ENCODE results near the gene MDGA2.

The MDGA2 gene

DNA sequence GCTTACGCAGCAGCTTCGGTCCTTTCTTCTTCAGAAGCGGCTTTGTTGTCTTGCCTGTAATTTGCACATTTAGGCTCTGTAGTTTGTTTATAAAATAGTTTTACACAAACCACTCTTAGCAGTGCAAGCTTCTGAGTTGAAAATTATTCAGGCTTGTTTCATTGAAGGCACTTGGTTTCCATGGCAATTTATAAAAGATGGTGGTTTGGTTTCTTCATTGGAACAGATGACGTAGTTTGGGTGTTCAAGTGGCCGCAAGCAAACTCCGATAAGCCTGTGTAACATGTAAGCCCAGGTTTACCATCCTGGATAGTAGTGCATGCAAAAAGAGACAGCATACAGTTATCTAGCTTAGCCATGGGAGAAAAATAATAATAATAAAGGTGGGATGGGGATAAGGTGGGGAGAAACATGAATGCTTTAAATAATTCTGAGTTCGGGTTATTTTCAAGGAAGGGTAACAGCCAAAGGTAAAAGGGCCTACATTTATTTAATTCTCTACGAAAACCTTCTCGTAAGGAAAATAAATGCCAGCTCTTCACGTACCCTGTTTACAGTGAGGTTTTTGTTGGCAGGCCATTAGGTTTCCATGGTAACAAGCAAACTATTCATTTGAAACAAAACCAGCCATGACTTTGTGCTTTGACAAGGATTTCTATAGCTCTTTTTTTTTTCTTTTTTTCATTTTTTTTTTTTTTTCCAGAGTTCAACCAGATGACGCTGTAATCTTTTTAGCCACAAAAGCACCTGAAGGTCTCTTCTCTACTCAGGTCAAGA, 834.3 kb downstream of the MDGA2 start:
- no peak for DNase-seq

DNA sequence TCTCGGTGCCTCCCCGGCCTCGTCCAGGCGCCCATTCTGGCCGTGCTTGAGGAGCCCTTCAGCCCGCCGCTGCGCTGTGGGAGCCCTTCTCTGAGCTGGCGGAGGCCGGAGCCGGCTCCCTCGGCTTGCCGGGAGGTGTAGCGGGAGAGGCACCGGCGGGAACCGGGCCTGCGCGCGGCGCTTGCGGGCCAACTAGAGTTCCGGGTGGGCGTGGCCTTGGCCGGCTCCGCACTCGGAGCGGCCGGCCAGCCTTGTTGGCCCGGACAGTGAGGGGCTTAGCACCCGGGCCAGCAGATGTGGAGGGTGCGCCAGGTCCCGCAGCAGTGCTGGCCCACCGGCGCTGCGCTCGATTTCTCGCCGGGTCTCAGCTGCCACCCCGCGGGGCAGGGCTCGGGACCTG, 855.1 kb downstream of the MDGA2 start:
- no peak for DNase-seq

DNA sequence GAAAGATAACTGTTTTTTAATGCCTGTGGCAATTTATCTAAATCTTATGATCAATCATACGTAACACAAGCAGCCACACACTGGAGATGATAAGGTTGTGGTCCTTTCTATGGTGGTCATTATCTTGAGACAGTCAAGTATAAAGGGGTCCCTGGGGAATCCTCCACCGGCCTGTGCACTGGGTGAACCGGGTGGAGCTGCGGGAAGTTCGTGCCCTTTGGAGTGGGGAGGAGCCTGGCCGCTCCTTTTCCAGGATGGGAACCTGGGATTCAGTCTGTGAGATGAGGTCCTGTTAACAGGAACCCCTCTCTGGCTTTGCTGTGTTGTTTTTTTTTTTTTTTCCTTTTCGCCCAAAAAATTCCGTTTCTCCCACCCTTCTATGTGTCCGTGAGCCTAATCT, 856.3 kb downstream of the MDGA2 start:
- DNase-seq = no peak

DNA sequence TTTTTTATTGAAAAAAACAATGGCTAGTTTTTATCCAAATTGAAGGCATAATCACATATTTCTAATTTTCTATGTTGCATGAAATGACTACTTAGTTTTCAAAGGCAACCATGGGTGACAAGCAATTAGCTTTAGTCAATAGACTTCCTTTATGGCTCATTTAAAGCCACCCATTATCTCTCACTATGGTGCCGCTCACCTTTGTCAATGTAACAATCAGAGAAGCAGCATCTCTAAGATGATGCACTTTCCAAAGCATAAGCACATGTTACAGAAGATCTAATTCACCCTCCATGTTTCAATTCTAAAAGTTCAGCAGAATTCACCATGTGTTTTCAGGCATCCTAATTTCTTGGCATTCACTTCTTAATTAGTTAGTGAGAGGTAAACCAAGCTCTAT, 857.3 kb downstream of the MDGA2 start:
- peak; percentile 80 for DNase-seq

DNA sequence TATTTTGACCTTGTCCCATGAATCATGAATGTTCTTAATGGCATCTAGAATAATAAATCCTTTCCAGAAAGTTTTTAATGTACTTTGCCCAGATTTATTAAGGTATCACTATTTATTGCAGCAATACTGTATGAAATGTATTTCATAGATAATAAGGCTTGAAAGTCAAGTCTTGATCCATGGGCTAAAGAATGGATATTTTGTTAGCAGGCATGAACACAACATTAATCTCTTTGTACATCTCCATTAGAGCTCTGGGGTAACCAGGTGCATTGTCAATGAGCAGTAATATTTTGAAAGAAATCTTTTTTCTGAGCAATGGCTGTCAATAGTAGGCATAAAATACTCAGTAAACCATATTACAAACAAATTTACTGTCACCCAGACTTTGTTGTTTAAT, 882.3 kb downstream of the MDGA2 start:
- no peak for DNase-seq
